WTC11 (cell line): ENCODE results near the gene GPR176. TPM values are rescaled to one million over a fixed set of nuclear protein-coding genes. Genes with fewer than 3 reads are reported as not detected.
"Not testable (repeated sequence)": the region's sequence is repeated elsewhere in the genome, so short reads cannot be mapped to it uniquely, and the experiment has no call there.

Source experiments
- ATAC-seq: fragments of 200-7000 bp; cut with Tn5 transposase; 2 replicates; pipeline ENCODE4 v1.10.0; 2021; ENCODE audit warnings: mild to moderate bottlenecking, moderate library complexity
- CTCF ChIA-PET: fragments of 300-600 bp; sonication (Branson Sonifier 250); formaldehyde crosslinking; loops from one replicate; lab custom pipeline; 2021; ENCODE audit warnings: antibody characterized with exemption; lab: Charles Lee
- POLR2A ChIA-PET: fragments of 350-600 bp; sonication (Branson Sonifier 250); formaldehyde crosslinking; loops from one replicate; lab custom pipeline; 2021; ENCODE audit warnings: antibody characterized with exemption; lab: Charles Lee
- DNase-seq: peaks from one replicate; pipeline ENCODE4 v3.0.0; 2021; ENCODE audit warnings: low spot score
- H3K27ac Mint-ChIP-seq: 2 replicates; pipeline ENCODE4 v1.8.0; 2021; ENCODE audit warnings: mixed read lengths
- H3K27me3 Mint-ChIP-seq: 2 replicates; pipeline ENCODE4 v1.8.0; 2021; ENCODE audit warnings: low read depth, mild to moderate bottlenecking, moderate library complexity, mixed read lengths
- H3K36me3 Mint-ChIP-seq: 2 replicates; pipeline ENCODE4 v1.8.0; 2021; ENCODE audit warnings: mixed read lengths
- H3K4me1 Mint-ChIP-seq: 2 replicates; pipeline ENCODE4 v1.8.0; 2022; ENCODE audit warnings: mixed read lengths
- H3K4me3 Mint-ChIP-seq: 2 replicates; pipeline ENCODE4 v1.8.0; 2021; ENCODE audit warnings: mild to moderate bottlenecking, moderate library complexity, mixed read lengths
- H3K9me3 Mint-ChIP-seq: 2 replicates; pipeline ENCODE4 v1.8.0; 2021; ENCODE audit warnings: mixed read lengths
- CBFB ChIP-seq: sonication (generic); formaldehyde crosslinking; IDR thresholded peaks from 2 replicates; pipeline ENCODE4 v1.8.1; 2022; ENCODE audit warnings: mild to moderate bottlenecking, low read depth, missing genetic modification reagents
- CREB1 ChIP-seq: sonication (generic); formaldehyde crosslinking; IDR thresholded peaks from 2 replicates; pipeline ENCODE4 v1.8.0; 2023; ENCODE audit warnings: mild to moderate bottlenecking, missing genetic modification reagents
- ELF4 ChIP-seq: sonication (generic); formaldehyde crosslinking; IDR thresholded peaks from 2 replicates; pipeline ENCODE4 v1.8.1; 2022; ENCODE audit warnings: low read depth, mild to moderate bottlenecking, moderate library complexity, missing genetic modification reagents
- ESRRA ChIP-seq: sonication (generic); formaldehyde crosslinking; IDR thresholded peaks from 2 replicates; pipeline ENCODE4 v1.8.1; 2022; ENCODE audit warnings: mild to moderate bottlenecking, missing genetic modification reagents, borderline replicate concordance
- GTF2I ChIP-seq: fragments of 250-450 bp; sonication (Bioruptor Pico); conservative IDR thresholded peaks from 2 replicates; pipeline ENCODE4 v1.4.0; 2021; ENCODE audit warnings: mild to moderate bottlenecking
- IRF2 ChIP-seq: sonication (generic); formaldehyde crosslinking; IDR thresholded peaks from 2 replicates; pipeline ENCODE4 v1.8.0; 2022; ENCODE audit warnings: low read depth, missing genetic modification reagents, borderline replicate concordance
- NFATC4 ChIP-seq: fragments of 250-450 bp; sonication (Bioruptor Pico); IDR thresholded peaks from 2 replicates; pipeline ENCODE4 v1.9.0; 2021; ENCODE audit warnings: mild to moderate bottlenecking
- NFE2L1 ChIP-seq: sonication (generic); formaldehyde crosslinking; IDR thresholded peaks from 2 replicates; pipeline ENCODE4 v1.8.1; 2023; ENCODE audit warnings: missing genetic modification reagents
- NR1H2 ChIP-seq: sonication (generic); formaldehyde crosslinking; IDR thresholded peaks from 2 replicates; pipeline ENCODE4 v1.9.0; 2021; ENCODE audit warnings: mild to moderate bottlenecking, moderate library complexity, missing genetic modification reagents
- SP1 ChIP-seq: sonication (generic); formaldehyde crosslinking; conservative IDR thresholded peaks from 2 replicates; pipeline ENCODE4 v1.8.1; 2022; ENCODE audit warnings: missing genetic modification reagents
- TCF7 ChIP-seq: sonication (generic); formaldehyde crosslinking; IDR thresholded peaks from 2 replicates; pipeline ENCODE4 v1.8.0; 2022; ENCODE audit warnings: mild to moderate bottlenecking, low read depth, missing genetic modification reagents, moderate library complexity
- ZNF121 ChIP-seq: sonication (generic); formaldehyde crosslinking; IDR thresholded peaks from 2 replicates; pipeline ENCODE4 v1.8.0; 2023; ENCODE audit warnings: missing genetic modification reagents
- ZNF232 ChIP-seq: sonication (generic); formaldehyde crosslinking; IDR thresholded peaks from 2 replicates; pipeline ENCODE4 v1.8.0; 2022; ENCODE audit warnings: mild to moderate bottlenecking, missing genetic modification reagents
- ZNF317 ChIP-seq: sonication (generic); formaldehyde crosslinking; IDR thresholded peaks from 2 replicates; pipeline ENCODE4 v1.8.1; 2023; ENCODE audit warnings: low read depth, mild to moderate bottlenecking, moderate library complexity, missing genetic modification reagents, borderline replicate concordance
- ZNF396 ChIP-seq: fragments of 250-450 bp; sonication (Bioruptor Pico); IDR thresholded peaks from 2 replicates; pipeline ENCODE4 v1.8.0; 2021; ENCODE audit warnings: mild to moderate bottlenecking, moderate library complexity, borderline replicate concordance
- ZNF423 ChIP-seq: fragments of 250-450 bp; sonication (Bioruptor Pico); IDR thresholded peaks from 2 replicates; pipeline ENCODE4 v2.1.2; 2022; ENCODE audit warnings: mild to moderate bottlenecking, moderate library complexity
- total RNA-seq: library from RNA; stranded (reverse); gene quantifications from 3 replicates; pipeline ENCODE4 v1.2.3, GENCODE V29; 2021
- TF ChIP-seq, protein P1 (sequence below): sonication (generic); formaldehyde crosslinking; IDR thresholded peaks from 2 replicates; pipeline ENCODE4 v1.8.0; 2022; ENCODE audit warnings: mild to moderate bottlenecking, missing genetic modification reagents
- TF ChIP-seq, protein P2 (sequence below): sonication (generic); formaldehyde crosslinking; IDR thresholded peaks from 2 replicates; pipeline ENCODE4 v1.8.1; 2023; ENCODE audit warnings: mild to moderate bottlenecking, moderate library complexity, missing genetic modification reagents
- TF ChIP-seq, protein P3 (sequence below): sonication (generic); formaldehyde crosslinking; IDR thresholded peaks from 2 replicates; pipeline ENCODE4 v1.8.1; 2022; ENCODE audit warnings: mild to moderate bottlenecking, missing genetic modification reagents, moderate library complexity, borderline replicate concordance
- TF ChIP-seq, protein P4 (sequence below): fragments of 250-450 bp; sonication (Bioruptor Pico); IDR thresholded peaks from 2 replicates; pipeline ENCODE4 v1.9.0; 2021; ENCODE audit warnings: mild to moderate bottlenecking
- TF ChIP-seq, protein P5 (sequence below): sonication (generic); formaldehyde crosslinking; IDR thresholded peaks from 2 replicates; pipeline ENCODE4 v1.8.1; 2023; ENCODE audit warnings: mild to moderate bottlenecking, missing genetic modification reagents, moderate library complexity

GPR176 gene
- total RNA-seq, 1 experiment from 2014 or later: 117 TPM

DNA sequence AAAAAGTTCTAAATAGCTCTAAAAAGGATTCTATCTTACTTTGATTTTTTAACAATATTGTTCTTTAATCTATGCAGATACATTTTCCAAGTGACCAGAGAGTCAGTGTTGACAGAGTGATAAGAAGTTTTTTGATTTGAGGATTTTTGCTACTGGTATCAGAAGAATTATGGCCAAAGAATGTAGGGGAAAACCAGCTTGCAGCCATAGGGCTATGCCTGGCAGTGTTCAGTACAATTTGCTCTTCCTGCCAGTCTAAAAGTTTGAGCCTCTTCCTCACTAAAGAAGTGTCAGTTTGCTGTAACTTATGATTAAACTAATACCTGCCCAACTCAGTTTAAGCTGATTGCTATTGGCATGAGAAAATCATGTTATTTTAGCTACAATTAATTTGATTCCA lies 102.2 kb downstream of the GPR176 start:
- ChIA-PET CTCF (interaction anchor here (1.3 to 1.6 kb wide), 2 partner anchors 108 to 219 kb away, joined by 3 to 4 read pairs; no protein-coding TSS in a partner anchor), POLR2A (no interaction called here)
- H3K27me3 Mint-ChIP-seq: no peaks in the 10 kb centered on the region
- H3K27ac Mint-ChIP-seq: peak overlapping the region; percentile 29; the same call in 1 of the 2 replicates
- peaks cover under 1% of the 10 kb centered on the region; the same call in 1 of the 2 replicates for H3K9me3 Mint-ChIP-seq
- H3K36me3 Mint-ChIP-seq: no peaks in the 10 kb centered on the region; the same call in 1 of the 2 replicates
- no peak for TF ChIP-seq ESRRA
- no peak for TF ChIP-seq NR1H2 (CRISPR knock-in tag)
- TF ChIP-seq, protein P1, sequence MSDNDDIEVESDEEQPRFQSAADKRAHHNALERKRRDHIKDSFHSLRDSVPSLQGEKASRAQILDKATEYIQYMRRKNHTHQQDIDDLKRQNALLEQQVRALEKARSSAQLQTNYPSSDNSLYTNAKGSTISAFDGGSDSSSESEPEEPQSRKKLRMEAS: no peak
- no peak for TF ChIP-seq CREB1
- TF ChIP-seq NFATC4 (CRISPR knock-in tag): no peak
- TF ChIP-seq, protein P2, sequence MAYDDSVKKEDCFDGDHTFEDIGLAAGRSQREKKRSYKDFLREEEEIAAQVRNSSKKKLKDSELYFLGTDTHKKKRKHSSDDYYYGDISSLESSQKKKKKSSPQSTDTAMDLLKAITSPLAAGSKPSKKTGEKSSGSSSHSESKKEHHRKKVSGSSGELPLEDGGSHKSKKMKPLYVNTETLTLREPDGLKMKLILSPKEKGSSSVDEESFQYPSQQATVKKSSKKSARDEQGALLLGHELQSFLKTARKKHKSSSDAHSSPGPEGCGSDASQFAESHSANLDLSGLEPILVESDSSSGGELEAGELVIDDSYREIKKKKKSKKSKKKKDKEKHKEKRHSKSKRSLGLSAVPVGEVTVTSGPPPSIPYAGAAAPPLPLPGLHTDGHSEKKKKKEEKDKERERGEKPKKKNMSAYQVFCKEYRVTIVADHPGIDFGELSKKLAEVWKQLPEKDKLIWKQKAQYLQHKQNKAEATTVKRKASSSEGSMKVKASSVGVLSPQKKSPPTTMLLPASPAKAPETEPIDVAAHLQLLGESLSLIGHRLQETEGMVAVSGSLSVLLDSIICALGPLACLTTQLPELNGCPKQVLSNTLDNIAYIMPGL (CRISPR knock-in tag): no peak
- no peak for TF ChIP-seq ZNF423 (CRISPR knock-in tag)
- TF ChIP-seq, protein P3, sequence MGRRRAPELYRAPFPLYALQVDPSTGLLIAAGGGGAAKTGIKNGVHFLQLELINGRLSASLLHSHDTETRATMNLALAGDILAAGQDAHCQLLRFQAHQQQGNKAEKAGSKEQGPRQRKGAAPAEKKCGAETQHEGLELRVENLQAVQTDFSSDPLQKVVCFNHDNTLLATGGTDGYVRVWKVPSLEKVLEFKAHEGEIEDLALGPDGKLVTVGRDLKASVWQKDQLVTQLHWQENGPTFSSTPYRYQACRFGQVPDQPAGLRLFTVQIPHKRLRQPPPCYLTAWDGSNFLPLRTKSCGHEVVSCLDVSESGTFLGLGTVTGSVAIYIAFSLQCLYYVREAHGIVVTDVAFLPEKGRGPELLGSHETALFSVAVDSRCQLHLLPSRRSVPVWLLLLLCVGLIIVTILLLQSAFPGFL (CRISPR knock-in tag): no peak
- no peak for TF ChIP-seq CBFB (CRISPR knock-in tag)
- H3K4me3 Mint-ChIP-seq: no peak overlapping the region
- DNase-seq (no peak), ATAC-seq (no peak)
- H3K4me1 Mint-ChIP-seq: peaks cover 56% of the 10 kb centered on the region

DNA sequence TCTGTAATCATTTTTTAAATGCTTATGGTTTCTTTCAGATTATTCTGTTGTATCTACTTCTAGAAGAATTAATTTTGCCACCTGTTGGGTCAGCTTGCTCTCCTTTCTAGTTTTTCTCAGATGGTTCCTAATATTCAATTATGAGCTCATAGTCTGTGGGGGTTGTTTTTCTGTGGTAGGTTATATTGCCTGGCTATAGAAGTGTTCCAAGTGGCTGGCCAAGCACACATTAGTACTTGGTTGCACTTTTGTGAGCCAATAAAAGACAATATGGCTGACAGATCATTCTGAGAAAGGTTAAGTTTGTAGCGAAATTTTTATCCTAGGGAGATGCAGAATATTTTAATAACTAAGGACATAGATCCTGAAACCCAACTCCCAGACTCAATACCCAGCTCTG lies 105.6 kb downstream of the GPR176 start:
- H3K9me3 Mint-ChIP-seq: no peaks in the 10 kb centered on the region
- H3K36me3 Mint-ChIP-seq: no peaks in the 10 kb centered on the region
- H3K27ac Mint-ChIP-seq: no peak overlapping the region
- TF ChIP-seq CREB1 (no peak), ELF4 (CRISPR knock-in tag) (no peak), NFE2L1 (CRISPR knock-in tag) (no peak), ZNF396 (CRISPR knock-in tag) (no peak), IRF2 (CRISPR knock-in tag) (no peak), ZNF317 (CRISPR knock-in tag) (no peak), TCF7 (CRISPR knock-in tag) (no peak), ZNF232 (CRISPR knock-in tag) (no peak)
- H3K4me3 Mint-ChIP-seq: no peak overlapping the region
- ChIA-PET POLR2A (no interaction called here), CTCF (no interaction called here)
- no peak for ATAC-seq
- no peak for DNase-seq
- H3K27me3 Mint-ChIP-seq: no peaks in the 10 kb centered on the region
- peaks cover 42% of the 10 kb centered on the region for H3K4me1 Mint-ChIP-seq

DNA sequence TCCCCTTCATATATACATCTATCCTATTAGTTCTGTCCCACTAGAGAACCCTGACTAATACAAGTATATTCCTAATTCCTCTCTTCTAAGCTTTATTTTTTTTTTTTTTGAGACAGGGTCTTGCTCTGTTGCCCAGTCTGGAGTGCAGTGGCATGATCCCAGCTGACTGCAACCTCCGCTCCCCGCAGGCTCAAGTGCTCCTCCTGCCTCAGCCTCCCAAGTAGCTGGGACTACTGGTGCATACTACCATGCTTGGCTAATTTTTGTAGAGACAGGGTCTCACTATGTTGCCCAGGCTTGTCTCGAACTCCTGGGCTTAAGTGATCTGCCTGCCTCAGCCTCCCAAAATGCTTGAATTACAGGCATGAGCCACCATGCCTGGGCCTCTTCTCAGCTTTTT lies 107.4 kb downstream of the GPR176 start:
- H3K27ac Mint-ChIP-seq, H3K27me3 Mint-ChIP-seq, H3K9me3 Mint-ChIP-seq, H3K4me3 Mint-ChIP-seq, H3K36me3 Mint-ChIP-seq, DNase-seq, CTCF ChIA-PET, ATAC-seq: not testable (repeated sequence)
- H3K4me1 Mint-ChIP-seq: peaks cover 43% of the 10 kb centered on the region
- POLR2A ChIA-PET: interaction anchor here (0.6 kb wide), 1 partner anchor 329 kb away, joined by 3 read pairs; no protein-coding TSS in a partner anchor
- TF ChIP-seq ZNF121 (CRISPR knock-in tag) (peak; percentile 99), GTF2I (CRISPR knock-in tag) (0 out of 2 replicates have a peak, but pooled peaks have one; percentile 63)

DNA sequence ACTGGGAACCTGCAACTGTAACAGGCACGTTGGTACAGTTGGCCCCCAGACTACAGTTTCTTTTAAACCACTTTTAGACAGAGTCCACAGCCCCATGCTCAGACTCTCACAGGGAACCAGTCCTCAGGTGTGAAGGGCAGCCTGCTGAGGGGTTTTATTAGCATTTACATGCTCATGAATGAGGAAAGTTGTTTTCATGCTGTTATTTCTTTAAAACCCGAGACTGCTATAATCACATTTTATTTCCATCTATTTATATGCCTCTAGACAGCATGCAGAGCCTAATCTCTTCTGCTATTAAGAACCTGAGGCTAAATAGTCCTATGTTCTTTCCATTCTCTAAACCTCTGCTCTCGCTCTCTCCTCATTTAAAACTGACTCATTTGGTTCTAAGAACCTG lies 111.2 kb downstream of the GPR176 start:
- H3K4me1 Mint-ChIP-seq: peaks cover 43% of the 10 kb centered on the region
- ATAC-seq (peak; percentile 70), DNase-seq (no peak)
- H3K27ac Mint-ChIP-seq: peak overlapping the region; percentile 88
- peaks cover 3% of the 10 kb centered on the region for H3K36me3 Mint-ChIP-seq
- no peaks in the 10 kb centered on the region for H3K9me3 Mint-ChIP-seq
- no peaks in the 10 kb centered on the region for H3K27me3 Mint-ChIP-seq
- TF ChIP-seq, protein P4, sequence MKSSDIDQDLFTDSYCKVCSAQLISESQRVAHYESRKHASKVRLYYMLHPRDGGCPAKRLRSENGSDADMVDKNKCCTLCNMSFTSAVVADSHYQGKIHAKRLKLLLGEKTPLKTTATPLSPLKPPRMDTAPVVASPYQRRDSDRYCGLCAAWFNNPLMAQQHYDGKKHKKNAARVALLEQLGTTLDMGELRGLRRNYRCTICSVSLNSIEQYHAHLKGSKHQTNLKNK (CRISPR knock-in tag): 0 out of 2 replicates have a peak, but pooled peaks have one; percentile 73
- TF ChIP-seq, protein P5, sequence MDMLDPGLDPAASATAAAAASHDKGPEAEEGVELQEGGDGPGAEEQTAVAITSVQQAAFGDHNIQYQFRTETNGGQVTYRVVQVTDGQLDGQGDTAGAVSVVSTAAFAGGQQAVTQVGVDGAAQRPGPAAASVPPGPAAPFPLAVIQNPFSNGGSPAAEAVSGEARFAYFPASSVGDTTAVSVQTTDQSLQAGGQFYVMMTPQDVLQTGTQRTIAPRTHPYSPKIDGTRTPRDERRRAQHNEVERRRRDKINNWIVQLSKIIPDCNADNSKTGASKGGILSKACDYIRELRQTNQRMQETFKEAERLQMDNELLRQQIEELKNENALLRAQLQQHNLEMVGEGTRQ (CRISPR knock-in tag): no peak
- TF ChIP-seq SP1 (CRISPR knock-in tag) (no peak), NR1H2 (CRISPR knock-in tag) (no peak)
- ChIA-PET CTCF (no interaction called here), POLR2A (no interaction called here)
- peak overlapping the region; percentile 54 for H3K4me3 Mint-ChIP-seq
